ENCODE measurements around the gene PEPD. TPM values are rescaled to one million over a fixed set of nuclear protein-coding genes. Genes with fewer than 3 reads are reported as not detected.

Gene PEPD
- total RNA-seq, 1 donor from 2014 or later, result 39.2 TPM

DNA sequence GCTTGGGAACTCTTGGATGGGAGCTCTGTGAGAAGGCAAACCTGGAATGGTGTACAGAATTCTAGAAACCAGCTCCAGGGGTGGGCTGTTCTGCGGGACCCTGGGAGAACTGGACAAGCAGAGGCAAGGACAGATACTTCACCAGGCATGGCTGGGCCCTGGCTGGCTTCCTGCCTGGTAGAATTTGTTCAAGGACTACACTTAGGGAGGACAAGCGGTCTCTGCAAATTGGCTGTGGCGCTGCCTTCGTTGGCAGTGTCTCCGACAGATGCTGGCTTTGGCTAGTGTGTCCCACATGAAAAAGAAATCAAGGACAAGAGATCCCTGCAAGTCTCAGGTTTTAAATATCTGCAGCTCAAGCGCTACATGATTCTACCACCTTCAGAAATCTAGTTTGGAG is 135.6 kb downstream of the PEPD start:
- Mint-ChIP-seq H3K27me3 (no peaks in the 10 kb centered on the region), H3K36me3 (ENCODE audit: insufficient read depth) (peaks cover 5% of the 10 kb centered on the region), H3K9me3 (ENCODE audit: low read depth) (no peaks in the 10 kb centered on the region), H3K27ac (peak overlapping the region; percentile 56), H3K4me1 (ENCODE audit: low read depth) (no peaks in the 10 kb centered on the region), H3K4me3 (ENCODE audit: low read depth) (no peak overlapping the region)
- no peak for DNase-seq (ENCODE audit: low spot score, unreplicated experiment)
- TF ChIP-seq, protein P1, sequence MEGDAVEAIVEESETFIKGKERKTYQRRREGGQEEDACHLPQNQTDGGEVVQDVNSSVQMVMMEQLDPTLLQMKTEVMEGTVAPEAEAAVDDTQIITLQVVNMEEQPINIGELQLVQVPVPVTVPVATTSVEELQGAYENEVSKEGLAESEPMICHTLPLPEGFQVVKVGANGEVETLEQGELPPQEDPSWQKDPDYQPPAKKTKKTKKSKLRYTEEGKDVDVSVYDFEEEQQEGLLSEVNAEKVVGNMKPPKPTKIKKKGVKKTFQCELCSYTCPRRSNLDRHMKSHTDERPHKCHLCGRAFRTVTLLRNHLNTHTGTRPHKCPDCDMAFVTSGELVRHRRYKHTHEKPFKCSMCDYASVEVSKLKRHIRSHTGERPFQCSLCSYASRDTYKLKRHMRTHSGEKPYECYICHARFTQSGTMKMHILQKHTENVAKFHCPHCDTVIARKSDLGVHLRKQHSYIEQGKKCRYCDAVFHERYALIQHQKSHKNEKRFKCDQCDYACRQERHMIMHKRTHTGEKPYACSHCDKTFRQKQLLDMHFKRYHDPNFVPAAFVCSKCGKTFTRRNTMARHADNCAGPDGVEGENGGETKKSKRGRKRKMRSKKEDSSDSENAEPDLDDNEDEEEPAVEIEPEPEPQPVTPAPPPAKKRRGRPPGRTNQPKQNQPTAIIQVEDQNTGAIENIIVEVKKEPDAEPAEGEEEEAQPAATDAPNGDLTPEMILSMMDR (IDR thresholded peaks at IDR 0.05; ENCODE audit: unreplicated experiment), result no peak

DNA sequence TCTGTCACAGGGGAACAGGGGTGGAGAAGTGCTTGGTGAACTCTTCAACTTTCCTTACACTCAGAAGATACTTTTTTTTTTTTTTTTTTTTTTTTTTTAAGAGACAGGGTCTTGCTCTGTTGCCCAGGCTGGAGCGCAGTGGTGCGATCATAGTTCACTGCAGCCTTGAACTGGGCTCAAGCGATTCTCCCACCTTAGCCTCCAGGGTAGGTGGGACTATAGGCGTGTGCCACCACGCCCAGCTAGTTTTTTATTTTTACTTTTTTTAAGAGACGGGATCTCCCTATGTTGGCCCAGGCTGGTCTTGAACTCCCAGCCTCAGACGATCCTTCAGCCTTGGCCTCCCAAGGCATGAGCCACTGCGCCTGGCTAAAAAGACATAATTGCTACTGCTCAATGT is 136.6 kb downstream of the PEPD start:
- H3K27me3 Mint-ChIP-seq, result no peaks in the 10 kb centered on the region
- H3K9me3 Mint-ChIP-seq (ENCODE audit: low read depth), result no peaks in the 10 kb centered on the region
- no peaks in the 10 kb centered on the region for H3K4me1 Mint-ChIP-seq (ENCODE audit: low read depth)
- H3K4me3 Mint-ChIP-seq (ENCODE audit: low read depth), result no peak overlapping the region
- H3K27ac Mint-ChIP-seq, result no peak overlapping the region
- TF ChIP-seq, protein P1 (IDR thresholded peaks at IDR 0.05; ENCODE audit: unreplicated experiment), result no peak
- DNase-seq (ENCODE audit: low spot score, unreplicated experiment), result no peak
- H3K36me3 Mint-ChIP-seq (ENCODE audit: insufficient read depth), result peaks cover 6% of the 10 kb centered on the region

GRCh38 chr19:33383720-33384292 is 137.8 kb downstream of the PEPD start:
- Mint-ChIP-seq H3K4me3 (ENCODE audit: low read depth) (no peak overlapping the region), H3K27ac (peak overlapping the region; percentile 46), H3K27me3 (no peaks in the 10 kb centered on the region), H3K4me1 (ENCODE audit: low read depth) (peaks cover 2% of the 10 kb centered on the region), H3K9me3 (ENCODE audit: low read depth) (no peaks in the 10 kb centered on the region), H3K36me3 (ENCODE audit: insufficient read depth) (peaks cover 12% of the 10 kb centered on the region)
- TF ChIP-seq, protein P1 (IDR thresholded peaks at IDR 0.05; ENCODE audit: unreplicated experiment), result no peak
- DNase-seq (ENCODE audit: low spot score, unreplicated experiment), result no peak

DNA sequence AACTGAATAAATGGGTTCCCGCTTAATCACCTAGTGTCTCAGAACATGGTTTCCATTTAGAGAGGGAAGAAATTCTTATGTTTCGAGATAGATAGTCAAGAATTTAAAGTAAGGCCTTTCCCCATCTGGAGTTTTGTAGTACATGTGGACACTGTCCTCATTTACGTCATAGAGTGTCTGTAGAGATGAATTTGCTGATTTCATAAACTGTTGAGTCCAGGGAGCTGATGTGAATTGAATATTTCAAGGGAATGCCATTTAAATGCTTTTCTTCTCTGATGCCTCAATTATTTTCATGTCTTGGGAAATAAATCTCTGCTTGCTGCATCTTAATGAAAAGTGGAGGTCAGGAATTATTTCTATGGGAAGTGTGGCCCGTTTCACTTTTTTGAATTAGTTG is 138.6 kb downstream of the PEPD start:
- peaks cover 9% of the 10 kb centered on the region for H3K4me1 Mint-ChIP-seq (ENCODE audit: low read depth)
- peaks cover 13% of the 10 kb centered on the region for H3K36me3 Mint-ChIP-seq (ENCODE audit: insufficient read depth)
- H3K27ac Mint-ChIP-seq, result no peak overlapping the region
- TF ChIP-seq, protein P1 (IDR thresholded peaks at IDR 0.05; ENCODE audit: unreplicated experiment), result no peak
- no peak overlapping the region for H3K4me3 Mint-ChIP-seq (ENCODE audit: low read depth)
- H3K27me3 Mint-ChIP-seq, result no peaks in the 10 kb centered on the region
- H3K9me3 Mint-ChIP-seq (ENCODE audit: low read depth), result no peaks in the 10 kb centered on the region
- no peak for DNase-seq (ENCODE audit: low spot score, unreplicated experiment)

- H3K27me3 Mint-ChIP-seq, result no peaks in the 10 kb centered on the region
- no peaks in the 10 kb centered on the region for H3K9me3 Mint-ChIP-seq (ENCODE audit: low read depth)
- TF ChIP-seq, protein P1 (IDR thresholded peaks at IDR 0.05; ENCODE audit: unreplicated experiment), result no peak
- H3K4me1 Mint-ChIP-seq (ENCODE audit: low read depth), result peaks cover 9% of the 10 kb centered on the region
- DNase-seq (ENCODE audit: low spot score, unreplicated experiment), result no peak
- H3K27ac Mint-ChIP-seq, result no peak overlapping the region
- H3K4me3 Mint-ChIP-seq (ENCODE audit: low read depth), result no peak overlapping the region
- H3K36me3 Mint-ChIP-seq (ENCODE audit: insufficient read depth), result peaks cover 13% of the 10 kb centered on the region
These were observed 139.6 kb downstream of the PEPD start for GRCh38 chr19:33382006-33382405.

Measured in progenitor cell of endocrine pancreas (in vitro differentiated cells).